ENCODE results near the gene PDSS2.
A peak's percentile ranks its signal among the peaks of the same experiment; 100 is the strongest.
"Not testable (repeated sequence)": the region's sequence is repeated elsewhere in the genome, so short reads cannot be mapped to it uniquely, and the experiment has no call there.

PDSS2 gene

DNA sequence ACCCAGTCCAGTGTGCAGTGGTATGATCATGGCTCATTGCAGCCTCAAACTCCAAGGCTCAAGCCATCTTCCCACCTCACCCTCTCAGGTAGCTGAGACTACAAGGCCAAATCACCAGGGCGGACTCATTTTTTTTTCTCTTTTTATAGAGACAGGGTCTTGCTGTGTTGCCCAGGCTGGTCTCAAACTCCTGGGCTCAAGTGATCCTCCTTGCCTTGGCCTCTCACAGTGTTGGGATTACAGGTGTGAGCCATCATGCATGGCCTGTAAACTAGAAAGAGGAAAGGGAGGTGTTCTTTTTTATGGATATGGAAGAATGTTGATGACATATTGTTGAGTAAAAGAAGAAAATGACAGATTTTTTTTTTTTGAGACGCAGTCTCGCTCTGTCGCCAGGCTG is 339.0 kb downstream of the PDSS2 start:
- H3K79me2 ChIP-seq (ENCODE audit: control insufficient read depth, insufficient read depth, low read length, unreplicated experiment), result no peaks in the 10 kb centered on the region
- peaks cover 12% of the 10 kb centered on the region for H3K27me3 ChIP-seq (ENCODE audit: insufficient read depth, low read length)
- H2AFZ ChIP-seq (ENCODE audit: low read length, unreplicated experiment), result no peak overlapping the region
- H3K4me1 ChIP-seq (ENCODE audit: control insufficient read depth, insufficient read depth, low read length, unreplicated experiment), result peaks cover 7% of the 10 kb centered on the region
- H3K36me3 ChIP-seq (ENCODE audit: insufficient read depth, low read length), result no peaks in the 10 kb centered on the region
- H3K4me3 ChIP-seq (ENCODE audit: low read depth, low read length), result no peak overlapping the region
- H3K27ac ChIP-seq (ENCODE audit: low read depth, low read length), result no peak overlapping the region

DNA sequence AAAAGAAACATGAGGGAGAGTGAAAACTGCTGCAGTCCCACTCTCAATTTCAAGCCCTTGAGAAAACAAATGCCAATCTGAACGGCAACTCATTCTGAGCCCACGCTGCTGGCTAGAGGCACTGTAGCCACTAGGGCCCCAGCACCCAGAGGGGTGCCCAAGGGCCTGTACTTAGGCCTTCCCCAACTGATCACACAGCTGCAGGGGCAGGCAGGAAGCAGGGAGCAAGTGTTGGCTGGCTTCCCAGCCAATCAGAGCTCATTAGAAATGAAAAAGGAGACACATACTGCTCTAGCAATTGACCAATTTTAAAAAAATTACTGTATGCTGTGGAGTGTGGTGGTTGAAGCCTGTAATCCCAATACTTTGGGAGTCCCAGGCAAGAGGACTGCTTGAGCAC is 340.4 kb downstream of the PDSS2 start:
- H3K36me3 ChIP-seq (ENCODE audit: insufficient read depth, low read length), result no peaks in the 10 kb centered on the region
- no peak overlapping the region for H3K27ac ChIP-seq (ENCODE audit: low read depth, low read length)
- no peak overlapping the region for H3K4me3 ChIP-seq (ENCODE audit: low read depth, low read length)
- H3K79me2 ChIP-seq (ENCODE audit: control insufficient read depth, insufficient read depth, low read length, unreplicated experiment), result no peaks in the 10 kb centered on the region
- peaks cover 12% of the 10 kb centered on the region for H3K27me3 ChIP-seq (ENCODE audit: insufficient read depth, low read length)
- H3K4me1 ChIP-seq (ENCODE audit: control insufficient read depth, insufficient read depth, low read length, unreplicated experiment), result peaks cover 9% of the 10 kb centered on the region
- H2AFZ ChIP-seq (ENCODE audit: low read length, unreplicated experiment), result no peak overlapping the region

DNA sequence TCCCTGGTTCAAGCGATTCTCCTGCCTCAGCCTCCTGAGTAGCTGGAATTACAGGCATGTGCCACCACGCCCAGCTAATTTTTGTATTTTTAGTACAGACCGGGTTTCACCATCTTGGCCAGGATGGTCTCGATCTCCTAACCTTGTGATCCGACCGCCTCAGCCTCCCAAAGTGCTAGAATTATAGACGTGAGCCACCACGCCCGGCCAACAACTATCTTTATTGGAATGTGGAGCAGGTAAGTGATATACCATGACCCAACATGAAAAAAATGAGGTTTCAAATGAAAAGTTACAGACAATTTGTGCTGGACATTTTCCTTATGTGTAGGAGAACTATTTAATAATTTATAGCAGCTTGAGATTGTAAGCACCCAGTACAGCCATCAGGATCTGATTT is 340.8 kb downstream of the PDSS2 start:
- H3K36me3 ChIP-seq (ENCODE audit: insufficient read depth, low read length); H3K4me3 ChIP-seq (ENCODE audit: low read depth, low read length); H3K27ac ChIP-seq (ENCODE audit: low read depth, low read length); H3K79me2 ChIP-seq (ENCODE audit: control insufficient read depth, insufficient read depth, low read length, unreplicated experiment); H2AFZ ChIP-seq (ENCODE audit: low read length, unreplicated experiment): not testable (repeated sequence)
- Histone ChIP-seq H3K4me1 (ENCODE audit: control insufficient read depth, insufficient read depth, low read length, unreplicated experiment) (peaks cover 13% of the 10 kb centered on the region), H3K27me3 (ENCODE audit: insufficient read depth, low read length) (peaks cover 12% of the 10 kb centered on the region)

DNA sequence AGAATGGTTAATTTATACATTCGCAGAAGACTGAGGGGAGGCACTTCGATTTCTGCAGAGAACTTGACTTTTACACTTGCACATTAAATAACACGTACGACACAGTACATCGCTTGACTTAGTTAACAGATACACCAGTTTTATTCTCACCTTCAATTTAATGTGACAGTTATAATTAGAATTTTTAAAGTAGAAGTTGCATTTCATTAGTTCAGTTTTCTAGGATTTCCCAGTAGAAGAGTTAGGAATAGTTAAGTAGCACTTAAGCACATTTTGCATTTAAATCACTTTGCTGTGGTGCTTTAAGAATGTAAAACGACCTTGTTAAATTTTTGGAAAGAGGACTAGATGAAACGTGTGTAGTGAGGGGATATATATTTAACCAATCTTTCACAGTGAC is 342.4 kb downstream of the PDSS2 start:
- peaks cover 15% of the 10 kb centered on the region for H3K4me1 ChIP-seq (ENCODE audit: control insufficient read depth, insufficient read depth, low read length, unreplicated experiment)
- H3K36me3 ChIP-seq (ENCODE audit: insufficient read depth, low read length), result no peaks in the 10 kb centered on the region
- no peak overlapping the region for H2AFZ ChIP-seq (ENCODE audit: low read length, unreplicated experiment)
- peaks cover 12% of the 10 kb centered on the region for H3K27me3 ChIP-seq (ENCODE audit: insufficient read depth, low read length)
- H3K4me3 ChIP-seq (ENCODE audit: low read depth, low read length), result peak overlapping the region; percentile 87; the same call in 1 of the 2 replicates
- no peak overlapping the region for H3K27ac ChIP-seq (ENCODE audit: low read depth, low read length)
- no peaks in the 10 kb centered on the region for H3K79me2 ChIP-seq (ENCODE audit: control insufficient read depth, insufficient read depth, low read length, unreplicated experiment)

DNA sequence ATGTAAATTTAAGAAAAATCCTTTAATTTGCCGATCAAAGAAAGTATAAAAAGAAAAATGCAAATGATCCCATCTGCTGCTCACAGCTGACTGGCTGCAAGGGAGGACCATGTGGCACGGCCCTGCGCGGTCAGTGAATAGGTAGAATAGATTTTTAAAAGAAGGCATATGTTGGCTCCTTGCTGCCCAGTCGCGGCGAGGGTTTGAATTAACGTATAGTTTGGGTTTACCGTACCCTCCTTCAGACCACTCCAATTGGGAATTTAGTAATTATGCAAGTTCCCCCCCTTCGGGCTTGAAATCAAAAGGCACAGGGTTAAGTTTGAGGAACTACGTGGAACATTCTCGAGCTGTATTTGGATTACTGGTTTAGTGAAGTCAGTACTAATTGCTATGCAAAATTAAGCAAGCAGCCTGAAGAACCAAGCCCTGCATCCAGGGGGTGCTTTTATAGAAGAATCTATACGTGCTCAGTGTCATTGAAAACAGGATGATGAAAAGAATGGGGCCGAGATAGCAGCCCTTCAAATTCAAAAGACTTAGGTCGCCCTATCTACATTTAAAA is 343.0 kb downstream of the PDSS2 start:
- Histone ChIP-seq H2AFZ (ENCODE audit: low read length, unreplicated experiment) (peak overlapping the region; percentile 90), H3K4me1 (ENCODE audit: control insufficient read depth, insufficient read depth, low read length, unreplicated experiment) (peaks cover 15% of the 10 kb centered on the region), H3K4me3 (ENCODE audit: low read depth, low read length) (peak overlapping the region; percentile 87), H3K27me3 (ENCODE audit: insufficient read depth, low read length) (peaks cover 12% of the 10 kb centered on the region), H3K36me3 (ENCODE audit: insufficient read depth, low read length) (no peaks in the 10 kb centered on the region), H3K79me2 (ENCODE audit: control insufficient read depth, insufficient read depth, low read length, unreplicated experiment) (no peaks in the 10 kb centered on the region), H3K27ac (ENCODE audit: low read depth, low read length) (no peak overlapping the region)

DNA sequence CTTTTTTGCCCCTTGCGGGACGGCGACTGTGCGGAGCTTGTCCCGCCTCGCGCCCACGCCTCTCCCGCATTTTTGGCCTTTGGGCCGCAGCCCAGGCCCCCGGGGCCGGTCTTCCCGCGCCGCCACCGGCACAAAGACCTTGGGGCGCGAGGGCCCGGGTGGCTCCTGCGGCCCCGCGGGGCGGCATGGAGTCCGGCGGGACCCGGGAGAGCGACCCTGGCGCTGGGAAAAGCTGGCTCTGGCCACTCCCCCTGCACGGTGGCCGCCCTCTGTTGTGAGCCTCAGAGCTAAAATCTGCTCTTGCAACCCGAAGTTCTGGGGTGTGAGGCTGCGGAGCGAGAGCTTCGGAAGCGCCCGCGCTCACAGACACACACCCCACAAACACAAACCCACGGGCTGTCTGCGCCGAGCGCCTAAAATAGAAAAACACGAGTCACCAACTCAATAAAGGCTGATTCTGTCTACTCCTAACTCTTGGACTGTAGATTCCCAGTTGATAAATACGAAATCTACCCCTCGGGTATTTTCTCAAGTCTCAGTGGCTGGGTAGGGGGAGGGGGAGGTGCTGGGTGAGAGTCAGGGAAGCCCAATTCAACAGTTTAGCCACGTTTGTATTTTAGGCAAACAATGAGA is 343.6 kb downstream of the PDSS2 start:
- Histone ChIP-seq H3K79me2 (ENCODE audit: control insufficient read depth, insufficient read depth, low read length, unreplicated experiment) (no peaks in the 10 kb centered on the region), H3K4me3 (ENCODE audit: low read depth, low read length) (peak overlapping the region; percentile 87), H3K27me3 (ENCODE audit: insufficient read depth, low read length) (peaks cover 12% of the 10 kb centered on the region), H3K36me3 (ENCODE audit: insufficient read depth, low read length) (no peaks in the 10 kb centered on the region), H3K27ac (ENCODE audit: low read depth, low read length) (no peak overlapping the region), H2AFZ (ENCODE audit: low read length, unreplicated experiment) (peak overlapping the region; percentile 68), H3K4me1 (ENCODE audit: control insufficient read depth, insufficient read depth, low read length, unreplicated experiment) (peaks cover 15% of the 10 kb centered on the region)

DNA sequence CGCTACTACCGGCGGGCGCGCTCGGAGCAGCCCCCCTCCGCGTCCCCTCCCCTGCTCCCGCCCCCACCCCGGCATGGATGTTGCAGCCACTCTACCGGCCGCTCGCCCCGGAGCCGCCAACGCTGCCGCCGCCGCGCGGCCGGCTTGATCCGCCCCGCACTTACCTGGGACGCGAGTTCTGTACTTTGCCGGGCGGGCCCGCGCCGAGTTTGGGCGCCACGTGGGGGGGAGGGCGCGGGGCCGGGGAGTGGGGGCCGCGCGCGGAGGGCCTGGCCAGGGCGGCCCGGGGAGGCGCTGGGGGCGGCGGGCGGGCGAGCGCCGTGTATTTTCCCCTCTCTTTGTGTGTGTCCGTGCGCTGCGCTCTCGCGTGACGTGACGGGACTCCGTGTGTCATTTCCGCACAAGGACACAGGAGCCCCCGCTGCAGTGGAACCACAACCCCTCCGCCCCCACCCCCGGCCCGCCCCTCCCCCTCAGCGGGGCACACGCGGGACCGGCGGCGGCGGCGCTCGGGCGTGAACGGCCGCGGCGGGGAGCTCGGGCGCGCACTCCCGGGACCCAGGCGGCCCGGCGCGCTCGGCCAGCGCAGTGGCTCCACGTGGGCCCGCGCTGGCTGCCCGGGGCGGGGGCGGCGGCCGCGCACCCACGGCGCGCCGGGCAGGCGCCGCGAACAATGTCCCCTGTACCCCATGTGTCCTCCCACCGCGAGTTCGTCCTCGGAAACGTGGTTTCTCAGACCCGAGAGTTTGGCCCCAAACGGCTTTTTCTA is 344.3 kb downstream of the PDSS2 start, which contains the start of gene BEND3:
Gene BEND3, minus strand, starts transcription at position 590 of the 769 bp plus-strand sequence. CDS start 16,230 bp downstream, outside the sequence.
- H2AFZ ChIP-seq (ENCODE audit: low read length, unreplicated experiment), result peak within 1 kb of the TSS; percentile 90
- no peaks in the 10 kb centered on the region for H3K79me2 ChIP-seq (ENCODE audit: control insufficient read depth, insufficient read depth, low read length, unreplicated experiment)
- H3K27me3 ChIP-seq (ENCODE audit: insufficient read depth, low read length), result peaks cover 12% of the 10 kb centered on the region
- no peaks in the 10 kb centered on the region for H3K36me3 ChIP-seq (ENCODE audit: insufficient read depth, low read length)
- H3K4me1 ChIP-seq (ENCODE audit: control insufficient read depth, insufficient read depth, low read length, unreplicated experiment), result peaks cover 15% of the 10 kb centered on the region
- H3K4me3 ChIP-seq (ENCODE audit: low read depth, low read length), result peak within 1 kb of the TSS; percentile 87
- no peak within 1 kb of the TSS for H3K27ac ChIP-seq (ENCODE audit: low read depth, low read length)

DNA sequence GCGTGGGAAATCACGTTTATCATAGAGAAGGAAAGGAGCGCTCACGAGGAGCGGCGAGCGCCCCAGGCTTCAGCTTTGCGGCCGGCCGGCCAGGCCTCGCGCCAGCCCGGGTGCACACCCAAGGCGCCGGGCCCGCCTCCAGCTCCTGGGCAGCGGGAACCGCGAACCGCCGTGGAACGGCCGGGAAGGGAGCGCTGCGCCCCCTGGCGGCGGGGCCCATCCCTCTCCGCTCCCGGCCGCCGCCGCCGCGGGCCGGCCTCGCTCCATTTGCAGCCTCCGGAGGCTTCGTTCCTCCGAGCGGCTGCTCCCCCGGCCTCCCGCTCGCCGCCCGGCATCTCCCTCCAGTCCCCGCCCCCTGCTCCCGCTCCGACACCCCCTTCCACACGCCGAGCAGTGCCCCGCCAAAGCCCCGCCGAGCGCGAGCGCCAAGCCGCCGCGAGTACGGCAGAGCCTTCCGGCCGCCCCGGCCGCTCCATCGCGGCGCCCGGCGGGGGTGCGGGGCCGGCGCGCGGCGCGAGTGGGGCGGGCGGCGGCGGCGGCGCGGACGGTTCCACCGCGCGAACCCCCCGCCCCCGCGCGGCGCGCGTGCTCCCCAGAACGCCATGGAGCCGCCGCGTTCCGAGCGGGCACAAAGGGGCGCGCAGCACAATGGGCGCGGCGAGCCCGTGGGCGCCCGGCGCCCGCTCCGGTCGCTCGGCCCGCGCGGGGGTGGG is 345.0 kb downstream of the PDSS2 start:
- Histone ChIP-seq H3K4me1 (ENCODE audit: control insufficient read depth, insufficient read depth, low read length, unreplicated experiment) (peaks cover 15% of the 10 kb centered on the region), H3K4me3 (ENCODE audit: low read depth, low read length) (peak overlapping the region; percentile 75)

DNA sequence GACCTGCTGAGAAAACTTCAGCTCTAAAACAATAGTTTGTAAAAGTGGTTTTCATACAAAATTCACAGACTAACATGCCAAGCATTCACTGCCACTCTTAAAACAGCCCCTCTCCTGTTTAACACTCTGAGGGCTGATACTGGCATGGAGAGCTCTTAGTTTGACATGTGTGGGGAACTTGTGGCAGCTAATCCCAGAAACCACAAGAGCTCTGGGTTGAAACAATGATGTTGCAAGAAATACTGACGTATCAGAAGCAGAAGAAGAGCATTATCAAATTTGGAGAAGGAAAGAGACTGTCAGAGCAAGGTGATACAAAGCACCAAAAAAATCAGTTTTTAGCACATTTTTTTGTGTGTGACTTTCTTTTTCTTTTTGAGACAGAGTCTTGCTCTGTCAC is 349.2 kb downstream of the PDSS2 start:
- H3K4me3 ChIP-seq (ENCODE audit: low read depth, low read length), result no peak overlapping the region
- H3K4me1 ChIP-seq (ENCODE audit: control insufficient read depth, insufficient read depth, low read length, unreplicated experiment), result peaks cover 8% of the 10 kb centered on the region
- no peak overlapping the region for H2AFZ ChIP-seq (ENCODE audit: low read length, unreplicated experiment)
- no peak overlapping the region for H3K27ac ChIP-seq (ENCODE audit: low read depth, low read length)
- no peaks in the 10 kb centered on the region for H3K36me3 ChIP-seq (ENCODE audit: insufficient read depth, low read length)
- no peaks in the 10 kb centered on the region for H3K79me2 ChIP-seq (ENCODE audit: control insufficient read depth, insufficient read depth, low read length, unreplicated experiment)
- no peaks in the 10 kb centered on the region for H3K27me3 ChIP-seq (ENCODE audit: insufficient read depth, low read length)

More for the DNA sequence above, 345.0 kb downstream of the PDSS2 start:
- H3K79me2 ChIP-seq (ENCODE audit: control insufficient read depth, insufficient read depth, low read length, unreplicated experiment), result no peaks in the 10 kb centered on the region
- H2AFZ ChIP-seq (ENCODE audit: low read length, unreplicated experiment), result peak overlapping the region; percentile 68
- no peaks in the 10 kb centered on the region for H3K36me3 ChIP-seq (ENCODE audit: insufficient read depth, low read length)
- H3K27ac ChIP-seq (ENCODE audit: low read depth, low read length), result no peak overlapping the region
- H3K27me3 ChIP-seq (ENCODE audit: insufficient read depth, low read length), result peaks cover 12% of the 10 kb centered on the region

DNA sequence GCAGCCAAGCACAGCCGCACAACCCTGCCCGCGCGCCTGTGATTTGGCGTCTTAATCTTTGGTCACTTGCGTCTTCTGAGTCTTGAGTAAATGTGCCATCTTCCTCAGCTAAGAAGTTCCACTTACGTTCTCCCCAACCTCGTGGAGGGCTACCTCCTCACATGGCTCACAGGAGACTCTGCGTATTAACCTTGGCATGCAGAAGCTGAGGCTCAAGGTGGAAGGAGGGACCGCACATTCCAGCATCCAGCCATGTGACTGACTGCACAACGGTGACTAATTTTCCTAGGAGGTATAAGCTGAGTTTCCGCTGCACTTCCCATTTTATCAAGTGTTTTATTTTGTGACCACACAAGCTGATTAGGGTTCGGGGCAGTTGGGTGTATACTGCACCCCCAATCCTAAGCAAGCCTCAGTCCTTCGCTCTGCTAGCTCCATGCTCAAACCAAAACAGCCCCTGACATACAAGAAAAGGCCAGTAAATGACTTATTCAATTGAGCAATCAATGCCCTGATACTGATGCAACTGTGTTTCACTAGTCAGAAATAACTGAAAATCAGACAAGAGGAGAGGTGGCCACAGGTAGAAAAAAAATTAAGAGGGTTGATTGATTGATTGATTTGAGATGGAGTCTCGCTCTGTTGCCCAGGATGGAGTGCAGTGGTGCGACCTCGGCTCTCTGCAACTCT is 351.0 kb downstream of the PDSS2 start:
- Histone ChIP-seq H2AFZ (ENCODE audit: low read length, unreplicated experiment) (no peak overlapping the region), H3K4me3 (ENCODE audit: low read depth, low read length) (no peak overlapping the region), H3K4me1 (ENCODE audit: control insufficient read depth, insufficient read depth, low read length, unreplicated experiment) (peaks cover under 1% of the 10 kb centered on the region), H3K27me3 (ENCODE audit: insufficient read depth, low read length) (no peaks in the 10 kb centered on the region), H3K79me2 (ENCODE audit: control insufficient read depth, insufficient read depth, low read length, unreplicated experiment) (no peaks in the 10 kb centered on the region), H3K27ac (ENCODE audit: low read depth, low read length) (no peak overlapping the region), H3K36me3 (ENCODE audit: insufficient read depth, low read length) (no peaks in the 10 kb centered on the region)
